MM.1S (cell line): Measurements from ENCODE around the gene FBXL17.

ENCODE experiments used
- DNase-seq: peaks from one replicate; pipeline ENCODE4 v3.0.0-alpha.2; 2015
- H2AFZ ChIP-seq: fragments of 300-600 bp; sonication (generic); 2 replicates; pipeline ENCODE4 v1.6.0; 2016; ENCODE audit warnings: antibody characterized with exemption, low read length
- H3F3A ChIP-seq: fragments of 300-600 bp; sonication (generic); 2 replicates; pipeline ENCODE4 v1.6.1; 2016; ENCODE audit warnings: mild to moderate bottlenecking, antibody characterized with exemption, low read length, moderate library complexity, mixed read lengths; ENCODE audit not compliant: insufficient read depth
- H3K27ac ChIP-seq: fragments of 300-600 bp; sonication (generic); 2 replicates; pipeline ENCODE4 v1.5.1; 2016; ENCODE audit warnings: mild to moderate bottlenecking, low read length
- H3K27me3 ChIP-seq: fragments of 300-600 bp; sonication (generic); replicated peaks from 2 replicates; pipeline ENCODE4 v1.6.0; 2016; ENCODE audit warnings: low read length; ENCODE audit not compliant: insufficient read depth
- H3K36me3 ChIP-seq: fragments of 300-600 bp; sonication (generic); replicated peaks from 2 replicates; pipeline ENCODE4 v1.6.1; 2016; ENCODE audit warnings: mild to moderate bottlenecking, low read length, mixed read lengths; ENCODE audit not compliant: insufficient read depth
- H3K4me1 ChIP-seq: fragments of 300-600 bp; sonication (generic); 2 replicates; pipeline ENCODE4 v1.6.1; 2016; ENCODE audit warnings: low read length, mixed read lengths
- H3K4me2 ChIP-seq: fragments of 300-600 bp; sonication (generic); 2 replicates; pipeline ENCODE4 v1.6.0; 2016; ENCODE audit warnings: low read depth, low read length
- H3K4me3 ChIP-seq: fragments of 300-600 bp; sonication (generic); 2 replicates; pipeline ENCODE4 v1.5.1; 2016; ENCODE audit warnings: low read length, mixed read lengths
- H3K79me2 ChIP-seq: fragments of 300-600 bp; sonication (generic); 2 replicates; pipeline ENCODE4 v1.6.1; 2016; ENCODE audit warnings: mixed run types, low read length, mixed read lengths
- H3K9ac ChIP-seq: fragments of 300-600 bp; sonication (generic); 2 replicates; pipeline ENCODE4 v1.6.1; 2016; ENCODE audit warnings: low read length, mixed read lengths
- H3K9me2 ChIP-seq: fragments of 300-600 bp; sonication (generic); replicated peaks from 2 replicates; pipeline ENCODE4 v1.6.1; 2016; ENCODE audit warnings: mild to moderate bottlenecking, low read length, mixed read lengths; ENCODE audit not compliant: insufficient read depth
- H3K9me3 ChIP-seq: fragments of 300-600 bp; sonication (generic); replicated peaks from 2 replicates; pipeline ENCODE4 v1.6.1; 2016; ENCODE audit warnings: mild to moderate bottlenecking, low read length, mixed read lengths; ENCODE audit not compliant: insufficient read depth
- H4K20me1 ChIP-seq: fragments of 300-600 bp; sonication (generic); 2 replicates; pipeline ENCODE4 v1.6.1; 2016; ENCODE audit warnings: mild to moderate bottlenecking, low read length, moderate library complexity, mixed read lengths; ENCODE audit not compliant: insufficient read depth
- CTCF ChIP-seq: fragments of 300-600 bp; sonication (generic); IDR thresholded peaks from 2 replicates; pipeline ENCODE4 v1.5.1; 2016; ENCODE audit warnings: antibody characterized with exemption, low read length, mixed read lengths
- EZH2 ChIP-seq: fragments of 300-600 bp; sonication (generic); optimal IDR thresholded peaks from 2 replicates; pipeline ENCODE3; 2017; ENCODE audit warnings: low read depth, mild to moderate bottlenecking, antibody characterized with exemption, low read length, mixed read lengths
- EZH2phosphoT487 ChIP-seq: fragments of 300-600 bp; sonication (generic); IDR thresholded peaks from 2 replicates; pipeline ENCODE4 v1.6.1; 2018; ENCODE audit warnings: antibody characterized with exemption, low read length

The FBXL17 gene

GRCh38 chr5:108341866-108342265 lies 40.0 kb downstream of the FBXL17 start:
- H3K27ac ChIP-seq = no peak overlapping the region
- no peaks in the 10 kb centered on the region for H3K27me3 ChIP-seq
- TF ChIP-seq CTCF (no peak), EZH2phosphoT487 (no peak), EZH2 (no peak)
- no peak overlapping the region for H3K4me2 ChIP-seq
- no peaks in the 10 kb centered on the region for H3K9me2 ChIP-seq
- H4K20me1 ChIP-seq = no peaks in the 10 kb centered on the region
- H3K4me3 ChIP-seq = no peak overlapping the region
- no peaks in the 10 kb centered on the region for H3K4me1 ChIP-seq
- H3K36me3 ChIP-seq = no peaks in the 10 kb centered on the region
- H3F3A ChIP-seq = no peaks in the 10 kb centered on the region
- no peak overlapping the region for H2AFZ ChIP-seq
- H3K9ac ChIP-seq = no peak overlapping the region
- no peak for DNase-seq
- no peaks in the 10 kb centered on the region for H3K9me3 ChIP-seq
- no peaks in the 10 kb centered on the region for H3K79me2 ChIP-seq

DNA sequence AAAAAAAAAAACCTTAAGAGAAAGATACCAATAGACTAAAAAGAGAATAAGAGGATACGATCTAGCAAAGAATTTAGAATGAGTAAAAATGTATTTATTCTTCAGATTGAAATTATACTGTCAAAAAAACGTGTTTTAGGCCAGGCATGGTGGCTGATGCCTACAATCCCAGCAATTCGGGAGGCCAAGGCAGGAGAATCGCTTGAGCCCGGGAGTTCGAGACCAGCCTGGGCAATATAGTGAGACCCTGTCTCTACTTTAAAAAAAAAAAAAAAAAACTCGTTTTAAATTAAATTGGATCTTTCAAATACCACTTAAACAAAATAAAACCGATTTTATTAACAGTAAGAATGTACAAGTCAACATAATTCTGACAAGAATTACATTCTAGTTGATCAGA lies 41.8 kb downstream of the FBXL17 start:
- Histone ChIP-seq H3K4me3 (no peak overlapping the region), H4K20me1 (no peaks in the 10 kb centered on the region), H3K4me2 (no peak overlapping the region), H3K36me3 (no peaks in the 10 kb centered on the region), H3K27ac (no peak overlapping the region), H3K9me3 (no peaks in the 10 kb centered on the region), H3K9me2 (no peaks in the 10 kb centered on the region), H3K4me1 (no peaks in the 10 kb centered on the region), H3K79me2 (no peaks in the 10 kb centered on the region), H3F3A (no peaks in the 10 kb centered on the region), H3K9ac (no peak overlapping the region), H2AFZ (no peak overlapping the region), H3K27me3 (no peaks in the 10 kb centered on the region)
- DNase-seq = no peak
- TF ChIP-seq EZH2 = no peak

- no peaks in the 10 kb centered on the region for H3K27me3 ChIP-seq
- TF ChIP-seq EZH2 (no peak), CTCF (no peak), EZH2phosphoT487 (no peak)
These were observed 42.7 kb downstream of the FBXL17 start for GRCh38 chr5:108339220-108339619.

DNA sequence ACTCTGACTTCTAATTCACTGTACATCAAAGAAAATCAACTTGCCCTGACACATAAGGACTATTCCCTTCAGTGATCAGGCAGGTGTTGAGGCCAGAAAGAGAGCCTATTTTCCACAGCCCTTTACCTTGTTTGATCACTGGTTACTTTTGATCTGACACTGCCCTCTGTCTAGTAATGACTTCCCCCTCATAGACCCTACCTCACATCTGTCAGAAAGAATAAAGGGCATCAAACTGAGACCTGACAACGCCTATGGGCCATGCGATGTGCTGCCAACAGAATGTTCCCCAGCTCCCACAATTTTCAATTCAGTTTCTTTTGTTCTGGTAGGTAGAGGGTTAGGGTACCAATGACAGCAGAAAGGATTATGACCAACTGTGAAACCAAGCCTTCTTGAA lies 47.7 kb downstream of the FBXL17 start:
- no peak overlapping the region for H2AFZ ChIP-seq
- no peak for TF ChIP-seq CTCF
- no peak for TF ChIP-seq EZH2phosphoT487
- TF ChIP-seq EZH2 = no peak

More at GRCh38 chr5:108339220-108339619, 42.7 kb downstream of the FBXL17 start:
- Histone ChIP-seq H3K9ac (no peak overlapping the region), H3K9me3 (no peaks in the 10 kb centered on the region), H2AFZ (no peak overlapping the region), H3K36me3 (no peaks in the 10 kb centered on the region), H3K27ac (no peak overlapping the region), H3K4me2 (no peak overlapping the region), H3K4me3 (no peak overlapping the region), H3K79me2 (no peaks in the 10 kb centered on the region), H3F3A (no peaks in the 10 kb centered on the region), H3K4me1 (no peaks in the 10 kb centered on the region), H4K20me1 (no peaks in the 10 kb centered on the region), H3K9me2 (no peaks in the 10 kb centered on the region)
- DNase-seq = no peak

More for the DNA sequence above, 47.7 kb downstream of the FBXL17 start:
- no peak overlapping the region for H3K27ac ChIP-seq
- H3K9me3 ChIP-seq = no peaks in the 10 kb centered on the region
- H3K9ac ChIP-seq = no peak overlapping the region
- H3F3A ChIP-seq = no peaks in the 10 kb centered on the region
- H3K4me1 ChIP-seq = no peaks in the 10 kb centered on the region
- H3K36me3 ChIP-seq = no peaks in the 10 kb centered on the region
- no peak overlapping the region for H3K4me3 ChIP-seq
- no peaks in the 10 kb centered on the region for H3K27me3 ChIP-seq
- no peaks in the 10 kb centered on the region for H3K79me2 ChIP-seq
- no peaks in the 10 kb centered on the region for H4K20me1 ChIP-seq
- no peak for DNase-seq
- H3K4me2 ChIP-seq = no peak overlapping the region
- no peaks in the 10 kb centered on the region for H3K9me2 ChIP-seq
